OCI-LY3 (cell line): ENCODE measurements around the gene UBXN1.

Source experiments
- H2AFZ ChIP-seq: fragments of 200-600, 300-600 bp; shearing (Covaris generic); 2 replicates; pipeline ENCODE4 v1.6.0; 2014; ENCODE audit warnings: antibody characterized with exemption, low read depth, low read length
- H3K27ac ChIP-seq: fragments of 200-600, 300-600 bp; sonication (generic); 2 replicates; pipeline ENCODE4 v1.5.1; 2014; ENCODE audit warnings: mild to moderate bottlenecking, low read length, moderate library complexity, mixed read lengths
- H3K27me3 ChIP-seq: fragments of 200-600, 300-600 bp; sonication (generic); 2 replicates; pipeline ENCODE4 v1.6.1; 2014; ENCODE audit warnings: low read depth, low read length, mixed read lengths
- H3K36me3 ChIP-seq: fragments of 200-600, 300-600 bp; sonication (generic); replicated peaks from 2 replicates; pipeline ENCODE3; 2014; ENCODE audit warnings: low read depth, low read length, mixed read lengths
- H3K4me1 ChIP-seq: fragments of 300-600, 200-600 bp; sonication (generic); 2 replicates; pipeline ENCODE4 v1.6.1; 2014; ENCODE audit warnings: low read length, mixed read lengths
- H3K4me2 ChIP-seq: fragments of 200-600, 300-600 bp; sonication (generic); 2 replicates; pipeline ENCODE4 v1.6.1; 2014; ENCODE audit warnings: low read length, mixed read lengths
- H3K4me3 ChIP-seq: fragments of 300-600, 200-600 bp; sonication (generic); 2 replicates; pipeline ENCODE4 v1.5.1; 2014; ENCODE audit warnings: antibody characterized with exemption, mild to moderate bottlenecking, low read length, moderate library complexity
- H3K79me2 ChIP-seq: fragments of 300-600, 200-600 bp; shearing (Covaris generic); 2 replicates; pipeline ENCODE4 v1.6.1; 2014; ENCODE audit warnings: mild to moderate bottlenecking, low read length, mixed read lengths
- H3K9ac ChIP-seq: fragments of 300-600, 200-600 bp; shearing (Covaris generic); 2 replicates; pipeline ENCODE4 v1.6.0; 2014; ENCODE audit warnings: mild to moderate bottlenecking, low read length, moderate library complexity
- H3K9me3 ChIP-seq: fragments of 200-600, 300-600 bp; shearing (Covaris generic); 2 replicates; pipeline ENCODE4 v1.6.1; 2014; ENCODE audit warnings: low read length, mixed read lengths; ENCODE audit not compliant: insufficient read depth
- H4K20me1 ChIP-seq: fragments of 200-600, 300-600 bp; sonication (generic); 2 replicates; pipeline ENCODE4 v1.6.1; 2016; ENCODE audit warnings: low read length, mixed read lengths; ENCODE audit not compliant: insufficient read depth
- EZH2phosphoT487 ChIP-seq: fragments of 200-600 bp; shearing (Covaris generic); IDR thresholded peaks from 2 replicates; pipeline ENCODE4 v1.6.1; 2018; ENCODE audit warnings: antibody characterized with exemption, mixed run types, low read depth
- TF ChIP-seq, protein P1 (sequence below): fragments of 200-600, 300-600 bp; sonication (generic); IDR thresholded peaks from 2 replicates; pipeline ENCODE4 v1.5.1; 2014; ENCODE audit warnings: antibody characterized with exemption, low read length, low read depth

UBXN1 gene

DNA sequence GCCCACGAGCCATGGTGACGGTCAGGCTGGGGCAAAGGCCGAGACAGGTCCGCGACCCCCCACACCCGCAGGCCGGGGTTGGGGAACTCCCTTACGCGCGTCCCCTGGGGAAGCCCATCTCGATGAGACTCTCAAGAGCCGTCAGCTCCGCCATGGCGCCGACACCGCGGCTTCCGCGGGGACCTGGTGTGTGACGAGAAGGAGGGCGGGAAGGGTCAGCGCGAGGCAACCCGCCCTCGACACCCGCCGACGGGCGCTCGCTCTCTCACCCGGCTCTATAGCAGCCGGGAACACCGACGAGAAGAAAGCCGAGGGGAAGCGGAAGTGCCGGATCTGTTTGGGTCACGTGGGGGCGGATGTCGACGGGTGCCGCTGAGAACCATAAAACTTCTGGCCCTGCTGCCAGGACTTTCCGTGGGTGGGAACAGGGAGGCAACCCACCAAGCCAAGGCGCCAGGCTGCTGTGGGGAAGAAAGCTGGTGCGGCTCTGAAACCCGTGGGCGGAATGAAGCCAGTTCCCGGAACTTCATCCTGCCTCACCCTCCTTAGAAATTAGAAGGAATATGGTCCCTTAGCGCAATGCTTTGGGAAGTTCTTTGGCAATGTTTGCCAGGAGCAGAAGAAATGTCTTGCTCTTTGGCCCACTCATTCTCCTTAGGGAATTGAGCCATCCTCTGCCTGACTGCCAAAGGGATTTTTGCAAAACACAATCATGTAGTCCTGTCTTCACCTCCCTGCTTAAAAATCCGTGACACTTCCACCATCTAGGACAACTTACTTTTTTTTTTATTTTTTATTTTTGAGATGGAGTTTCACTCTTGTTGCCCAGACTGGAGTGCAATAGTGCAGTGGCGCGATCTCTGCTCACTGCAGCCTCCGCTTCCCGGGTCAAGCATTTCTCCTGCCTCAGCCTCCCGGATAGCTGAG, at the start of gene UBXN1:
UBXN1 (minus strand) TSS at position 304 of the 927 bp plus-strand sequence; CDS start at position 154, 150 bp downstream.
- H3K4me2 ChIP-seq, result peak within 1 kb of the TSS; percentile 97
- peaks cover 20% of the 10 kb centered on the region for H3K36me3 ChIP-seq
- TF ChIP-seq, protein P1, sequence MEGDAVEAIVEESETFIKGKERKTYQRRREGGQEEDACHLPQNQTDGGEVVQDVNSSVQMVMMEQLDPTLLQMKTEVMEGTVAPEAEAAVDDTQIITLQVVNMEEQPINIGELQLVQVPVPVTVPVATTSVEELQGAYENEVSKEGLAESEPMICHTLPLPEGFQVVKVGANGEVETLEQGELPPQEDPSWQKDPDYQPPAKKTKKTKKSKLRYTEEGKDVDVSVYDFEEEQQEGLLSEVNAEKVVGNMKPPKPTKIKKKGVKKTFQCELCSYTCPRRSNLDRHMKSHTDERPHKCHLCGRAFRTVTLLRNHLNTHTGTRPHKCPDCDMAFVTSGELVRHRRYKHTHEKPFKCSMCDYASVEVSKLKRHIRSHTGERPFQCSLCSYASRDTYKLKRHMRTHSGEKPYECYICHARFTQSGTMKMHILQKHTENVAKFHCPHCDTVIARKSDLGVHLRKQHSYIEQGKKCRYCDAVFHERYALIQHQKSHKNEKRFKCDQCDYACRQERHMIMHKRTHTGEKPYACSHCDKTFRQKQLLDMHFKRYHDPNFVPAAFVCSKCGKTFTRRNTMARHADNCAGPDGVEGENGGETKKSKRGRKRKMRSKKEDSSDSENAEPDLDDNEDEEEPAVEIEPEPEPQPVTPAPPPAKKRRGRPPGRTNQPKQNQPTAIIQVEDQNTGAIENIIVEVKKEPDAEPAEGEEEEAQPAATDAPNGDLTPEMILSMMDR, result no peak
- no peak for TF ChIP-seq EZH2phosphoT487
- no peaks in the 10 kb centered on the region for H3K9me3 ChIP-seq
- H3K79me2 ChIP-seq, result peaks cover 35% of the 10 kb centered on the region
- H2AFZ ChIP-seq, result peak within 1 kb of the TSS; percentile 91
- peak within 1 kb of the TSS; percentile 89 for H3K9ac ChIP-seq
- no peaks in the 10 kb centered on the region for H3K27me3 ChIP-seq
- H3K4me1 ChIP-seq, result peaks cover 19% of the 10 kb centered on the region
- peak within 1 kb of the TSS; percentile 97 for H3K4me3 ChIP-seq
- H3K27ac ChIP-seq, result peak within 1 kb of the TSS; percentile 74
- H4K20me1 ChIP-seq, result no peaks in the 10 kb centered on the region

- Histone ChIP-seq H3K4me2 (peak within 1 kb of the TSS; percentile 87), H3K27ac (peak within 1 kb of the TSS; percentile 96), H3K9ac (peak within 1 kb of the TSS; percentile 99), H3K9me3 (no peaks in the 10 kb centered on the region), H3K79me2 (peaks cover 76% of the 10 kb centered on the region), H3K4me3 (peak within 1 kb of the TSS; percentile 91), H2AFZ (peak within 1 kb of the TSS; percentile 95), H4K20me1 (peaks cover 28% of the 10 kb centered on the region), H3K36me3 (peaks cover 39% of the 10 kb centered on the region), H3K27me3 (no peaks in the 10 kb centered on the region), H3K4me1 (peaks cover 17% of the 10 kb centered on the region)
- no peak for TF ChIP-seq EZH2phosphoT487
- TF ChIP-seq, protein P1, result no peak
These were observed 49.5 kb upstream of the UBXN1 start, which contains the start of gene TTC9C for GRCh38 chr11:62728171-62728988. Gene TTC9C (plus strand): TSS chr11:62728486. CDS start chr11:62728849, 363 bp downstream.

DNA sequence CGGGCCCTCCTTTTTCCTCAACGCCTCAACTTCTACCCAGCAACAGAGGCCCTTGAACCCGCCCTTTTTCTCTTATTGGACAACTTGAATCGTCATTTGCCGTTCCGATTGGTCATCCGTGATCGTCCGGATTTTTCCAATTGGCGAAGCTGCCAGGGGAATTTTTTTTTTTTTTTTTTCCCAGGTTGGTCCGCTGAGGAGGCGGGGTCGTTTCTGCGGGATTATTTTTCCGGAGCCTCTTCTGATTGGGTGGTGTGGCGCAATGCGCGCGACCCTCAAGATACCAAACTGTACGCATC, 48.9 kb upstream of the UBXN1 start:
- H3K4me3 ChIP-seq, result peak overlapping the region; percentile 91
- no peaks in the 10 kb centered on the region for H3K9me3 ChIP-seq
- H3K9ac ChIP-seq, result peak overlapping the region; percentile 99
- peak overlapping the region; percentile 87 for H3K4me2 ChIP-seq
- peaks cover 78% of the 10 kb centered on the region for H3K79me2 ChIP-seq
- H3K4me1 ChIP-seq, result peaks cover 17% of the 10 kb centered on the region
- no peaks in the 10 kb centered on the region for H3K27me3 ChIP-seq
- peaks cover 28% of the 10 kb centered on the region for H4K20me1 ChIP-seq
- peak overlapping the region; percentile 96 for H3K27ac ChIP-seq
- H3K36me3 ChIP-seq, result peaks cover 38% of the 10 kb centered on the region
- TF ChIP-seq EZH2phosphoT487, result no peak
- TF ChIP-seq, protein P1, result no peak
- H2AFZ ChIP-seq, result peak overlapping the region; percentile 95
